NCI-H2107 (cell line): ENCODE results near the gene GCSH.

Experiments
- DNase-seq: peaks from one replicate; lab custom pipeline; 2025; lab: John Stamatoyannopoulos, UW

The GCSH gene

GRCh38 chr16:81041696-81042095 lies 54.5 kb downstream of the GCSH start:
- DNase-seq = no peak

- DNase-seq = no peak
Measured at GRCh38 chr16:81040842-81041241, 55.4 kb downstream of the GCSH start.

GRCh38 chr16:81040131-81040530 lies 56.1 kb downstream of the GCSH start:
- DNase-seq = no peak

- no peak for DNase-seq
Measured at GRCh38 chr16:81036751-81037350, 59.3 kb downstream of the GCSH start.

- no peak for DNase-seq
Measured at GRCh38 chr16:81035975-81036750, 60.0 kb downstream of the GCSH start.

GRCh38 chr16:81035398-81035974 lies 60.7 kb downstream of the GCSH start, which contains the start of gene ATMIN:
TSS of gene ATMIN (plus strand) at chr16:81035842. CDS start at chr16:81035871, 29 bp downstream.
- peak; percentile 73 for DNase-seq
